Measurements from ENCODE around the gene APPL2. TPM values are rescaled to one million over a fixed set of nuclear protein-coding genes. Genes with fewer than 3 reads are reported as not detected.
"Not testable (repeated sequence)": the region's sequence is repeated elsewhere in the genome, so short reads cannot be mapped to it uniquely, and the experiment has no call there.

The APPL2 gene
- total RNA-seq, 2 experiments from 2014 or later = 21.4 to 21.5 TPM

- no peak overlapping the region for H3K4me3 Mint-ChIP-seq
- no peak for DNase-seq
- no peaks in the 10 kb centered on the region for H3K27me3 Mint-ChIP-seq
- H3K36me3 Mint-ChIP-seq = peaks cover 15% of the 10 kb centered on the region
- H3K9me3 Mint-ChIP-seq = no peaks in the 10 kb centered on the region
- ChIA-PET POLR2A (no interaction called here), CTCF (no interaction called here)
- H3K4me1 Mint-ChIP-seq (ENCODE audit: low read depth) = peaks cover 16% of the 10 kb centered on the region
- intact Hi-C loops (cut with micrococcal nuclease) = no loop called here
- H3K27ac Mint-ChIP-seq = no peak overlapping the region
Observed at GRCh38 chr12:105200385-105200784, 35.6 kb downstream of the APPL2 start.

DNA sequence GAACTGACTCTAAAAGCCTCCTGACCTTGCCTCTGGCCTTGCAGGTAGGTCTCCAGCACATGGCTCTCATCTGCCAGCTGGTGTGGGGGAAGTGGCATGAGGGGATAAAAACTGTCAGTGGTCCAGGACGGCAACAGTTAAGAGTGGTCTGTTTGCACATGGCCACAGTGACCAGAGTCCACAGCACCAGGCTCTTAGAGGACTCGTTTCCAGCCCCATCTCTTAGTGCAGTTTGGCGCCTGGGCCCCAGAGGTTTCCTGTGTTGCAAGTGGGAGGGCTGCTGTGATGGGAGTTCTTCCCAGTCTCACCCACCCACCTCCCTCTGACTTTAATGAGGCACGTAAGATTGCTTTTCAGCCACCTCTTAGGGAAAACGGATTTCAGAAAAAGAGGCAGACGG is 37.0 kb downstream of the APPL2 start:
- DNase-seq = no peak
- ChIA-PET POLR2A (no interaction called here), CTCF (no interaction called here)
- Mint-ChIP-seq H3K27me3 (no peaks in the 10 kb centered on the region), H3K4me3 (no peak overlapping the region), H3K27ac (no peak overlapping the region), H3K4me1 (ENCODE audit: low read depth) (peaks cover 5% of the 10 kb centered on the region), H3K36me3 (peaks cover 16% of the 10 kb centered on the region), H3K9me3 (no peaks in the 10 kb centered on the region)
- intact Hi-C loops (cut with micrococcal nuclease) = no loop called here

DNA sequence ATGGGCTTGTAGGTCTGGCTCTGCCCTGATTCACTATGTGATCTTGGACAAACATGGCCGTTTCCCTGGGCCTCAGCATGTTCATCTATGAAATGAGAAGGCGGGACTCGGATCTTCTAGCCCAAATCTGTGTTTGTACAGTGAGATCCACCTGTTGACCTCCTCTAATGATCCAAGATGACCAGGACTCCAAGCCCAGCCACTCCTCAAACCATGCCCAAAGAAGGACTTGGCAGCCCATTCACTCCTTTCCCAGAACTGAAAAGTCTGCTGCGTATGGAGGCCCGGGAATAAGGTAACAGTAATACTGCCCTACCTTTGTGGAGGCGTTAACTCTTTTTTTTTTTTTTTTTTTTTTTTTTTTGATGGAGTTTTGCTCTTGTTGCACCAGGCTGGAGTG is 39.9 kb downstream of the APPL2 start:
- peaks cover 18% of the 10 kb centered on the region for H3K36me3 Mint-ChIP-seq
- ChIA-PET POLR2A (no interaction called here), CTCF (no interaction called here)
- H3K4me1 Mint-ChIP-seq (ENCODE audit: low read depth) = no peaks in the 10 kb centered on the region
- intact Hi-C loops (cut with micrococcal nuclease) = no loop called here
- no peaks in the 10 kb centered on the region for H3K9me3 Mint-ChIP-seq
- H3K4me3 Mint-ChIP-seq = no peak overlapping the region
- H3K27me3 Mint-ChIP-seq = no peaks in the 10 kb centered on the region
- H3K27ac Mint-ChIP-seq = no peak overlapping the region
- DNase-seq = no peak

DNA sequence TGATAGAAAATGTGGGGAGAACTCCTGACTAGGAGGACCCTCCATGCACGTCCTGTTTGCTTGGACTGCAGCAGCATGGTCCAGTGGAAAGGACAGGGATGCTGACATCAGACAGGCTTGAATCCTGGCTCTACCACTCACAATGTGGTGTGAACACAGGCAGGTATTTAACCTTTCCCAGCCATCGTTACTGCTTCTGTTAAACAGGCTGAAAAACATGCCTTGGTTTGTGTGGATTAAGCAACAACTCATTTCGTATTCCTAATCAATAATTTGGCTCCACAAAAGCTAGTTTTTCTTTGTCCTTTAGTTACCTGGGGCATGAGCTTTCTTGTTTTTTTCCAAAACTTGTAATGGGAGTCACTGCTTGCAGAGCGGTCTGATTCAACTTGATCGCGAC is 41.0 kb downstream of the APPL2 start:
- intact Hi-C loops (cut with micrococcal nuclease) = no loop called here
- H3K27me3 Mint-ChIP-seq = no peaks in the 10 kb centered on the region
- no peak overlapping the region for H3K27ac Mint-ChIP-seq
- DNase-seq = no peak
- no peak overlapping the region for H3K4me3 Mint-ChIP-seq
- H3K4me1 Mint-ChIP-seq (ENCODE audit: low read depth) = no peaks in the 10 kb centered on the region
- POLR2A ChIA-PET = no interaction called here
- H3K9me3 Mint-ChIP-seq = no peaks in the 10 kb centered on the region
- CTCF ChIA-PET = no interaction called here
- H3K36me3 Mint-ChIP-seq = peaks cover 18% of the 10 kb centered on the region

GRCh38 chr12:105192624-105193225 is 43.2 kb downstream of the APPL2 start:
- no peak for DNase-seq
- no peaks in the 10 kb centered on the region for H3K27me3 Mint-ChIP-seq
- H3K36me3 Mint-ChIP-seq = peaks cover 27% of the 10 kb centered on the region
- H3K4me3 Mint-ChIP-seq = no peak overlapping the region
- ChIA-PET POLR2A (no interaction called here), CTCF (no interaction called here)
- intact Hi-C loops (cut with micrococcal nuclease) = no loop called here
- peaks cover 4% of the 10 kb centered on the region for H3K4me1 Mint-ChIP-seq (ENCODE audit: low read depth)
- no peak overlapping the region for H3K27ac Mint-ChIP-seq
- H3K9me3 Mint-ChIP-seq = no peaks in the 10 kb centered on the region

DNA sequence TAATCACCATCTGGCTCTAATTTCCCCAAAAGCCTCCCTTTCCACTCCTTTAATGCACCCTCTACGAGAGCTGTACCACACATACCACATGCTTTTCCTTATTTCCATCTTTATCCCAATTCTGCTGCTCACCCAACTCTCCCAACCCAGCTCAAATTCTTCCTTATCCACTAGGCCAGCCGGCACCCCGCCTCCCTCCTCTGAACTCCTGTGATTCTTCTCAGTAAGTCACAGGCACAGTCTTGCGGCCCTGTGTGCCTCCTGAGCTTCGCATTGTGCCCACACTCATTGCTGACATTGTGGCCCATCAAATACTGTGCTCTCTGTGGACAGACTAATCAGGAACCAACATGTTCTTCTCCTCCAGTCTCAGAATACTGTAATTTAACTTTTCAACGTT is 45.4 kb downstream of the APPL2 start:
- ChIA-PET POLR2A (no interaction called here), CTCF (interaction anchor here (0.7 kb wide), 1 partner anchor 15 kb away, joined by 3 read pairs; no protein-coding TSS in a partner anchor)
- Mint-ChIP-seq H3K4me1 (ENCODE audit: low read depth) (peaks cover 4% of the 10 kb centered on the region), H3K4me3 (no peak overlapping the region), H3K36me3 (peaks cover 30% of the 10 kb centered on the region), H3K9me3 (no peaks in the 10 kb centered on the region), H3K27me3 (no peaks in the 10 kb centered on the region), H3K27ac (no peak overlapping the region)
- intact Hi-C loops (cut with micrococcal nuclease) = no loop called here
- no peak for DNase-seq

- Mint-ChIP-seq H3K4me1 (ENCODE audit: low read depth) (peaks cover 4% of the 10 kb centered on the region), H3K4me3 (no peak overlapping the region), H3K27ac (peak overlapping the region; percentile 11), H3K36me3 (peaks cover 41% of the 10 kb centered on the region), H3K9me3 (no peaks in the 10 kb centered on the region), H3K27me3 (no peaks in the 10 kb centered on the region)
- POLR2A ChIA-PET = no interaction called here
- DNase-seq = no peak
- intact Hi-C loops (cut with micrococcal nuclease) = no loop called here
- CTCF ChIA-PET = no interaction called here
Observed at GRCh38 chr12:105189293-105189692, 46.7 kb downstream of the APPL2 start.

- H3K27ac Mint-ChIP-seq; CTCF ChIA-PET; intact Hi-C loops (cut with micrococcal nuclease); H3K4me1 Mint-ChIP-seq (ENCODE audit: low read depth); H3K27me3 Mint-ChIP-seq; POLR2A ChIA-PET; DNase-seq; H3K4me3 Mint-ChIP-seq: not testable (repeated sequence)
- H3K9me3 Mint-ChIP-seq = peaks cover 24% of the 10 kb centered on the region
- peaks cover 77% of the 10 kb centered on the region for H3K36me3 Mint-ChIP-seq
Observed at GRCh38 chr12:105183976-105184375, 52.0 kb downstream of the APPL2 start.

GRCh38 chr12:105183406-105183805 is 52.6 kb downstream of the APPL2 start:
- H3K27me3 Mint-ChIP-seq; H3K4me1 Mint-ChIP-seq (ENCODE audit: low read depth); POLR2A ChIA-PET; CTCF ChIA-PET; H3K4me3 Mint-ChIP-seq; intact Hi-C loops (cut with micrococcal nuclease); H3K27ac Mint-ChIP-seq; DNase-seq: not testable (repeated sequence)
- Mint-ChIP-seq H3K9me3 (peaks cover 25% of the 10 kb centered on the region), H3K36me3 (peaks cover 74% of the 10 kb centered on the region)

DNA sequence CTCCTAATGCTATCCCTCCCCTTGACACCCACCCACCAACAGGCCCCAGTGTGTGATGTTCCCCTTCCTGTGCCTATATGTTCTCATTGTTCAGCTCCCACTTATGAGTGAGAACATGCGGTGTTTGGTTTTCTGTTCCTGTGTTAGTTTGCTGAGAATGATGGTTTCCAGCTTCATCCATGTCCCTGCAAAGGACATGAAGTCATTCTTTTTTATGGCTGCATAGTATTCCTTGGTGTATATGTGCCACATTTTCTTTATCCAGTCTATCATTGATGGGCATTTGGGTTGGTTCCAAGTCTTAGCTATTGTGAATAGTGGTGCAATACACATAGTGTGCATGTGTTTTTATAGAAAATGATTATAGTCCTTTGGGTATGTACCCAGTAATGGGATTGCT is 56.9 kb downstream of the APPL2 start:
- intact Hi-C loops (cut with micrococcal nuclease) = not testable (repeated sequence)
- H3K36me3 Mint-ChIP-seq = peaks cover 57% of the 10 kb centered on the region

GRCh38 chr12:105177208-105177607 is 58.8 kb downstream of the APPL2 start:
- no peak overlapping the region for H3K27ac Mint-ChIP-seq
- H3K9me3 Mint-ChIP-seq = peaks cover 18% of the 10 kb centered on the region
- H3K27me3 Mint-ChIP-seq = no peaks in the 10 kb centered on the region
- ChIA-PET POLR2A (no interaction called here), CTCF (no interaction called here)
- intact Hi-C loops (cut with micrococcal nuclease) = no loop called here
- peaks cover 43% of the 10 kb centered on the region for H3K36me3 Mint-ChIP-seq
- peaks cover 6% of the 10 kb centered on the region for H3K4me1 Mint-ChIP-seq (ENCODE audit: low read depth)
- DNase-seq = no peak
- H3K4me3 Mint-ChIP-seq = no peak overlapping the region

More for the DNA sequence above, 56.9 kb downstream of the APPL2 start:
- CTCF ChIA-PET; DNase-seq; H3K4me3 Mint-ChIP-seq; H3K27me3 Mint-ChIP-seq; H3K4me1 Mint-ChIP-seq (ENCODE audit: low read depth); H3K27ac Mint-ChIP-seq; POLR2A ChIA-PET: not testable (repeated sequence)
- peaks cover 25% of the 10 kb centered on the region for H3K9me3 Mint-ChIP-seq

DNA sequence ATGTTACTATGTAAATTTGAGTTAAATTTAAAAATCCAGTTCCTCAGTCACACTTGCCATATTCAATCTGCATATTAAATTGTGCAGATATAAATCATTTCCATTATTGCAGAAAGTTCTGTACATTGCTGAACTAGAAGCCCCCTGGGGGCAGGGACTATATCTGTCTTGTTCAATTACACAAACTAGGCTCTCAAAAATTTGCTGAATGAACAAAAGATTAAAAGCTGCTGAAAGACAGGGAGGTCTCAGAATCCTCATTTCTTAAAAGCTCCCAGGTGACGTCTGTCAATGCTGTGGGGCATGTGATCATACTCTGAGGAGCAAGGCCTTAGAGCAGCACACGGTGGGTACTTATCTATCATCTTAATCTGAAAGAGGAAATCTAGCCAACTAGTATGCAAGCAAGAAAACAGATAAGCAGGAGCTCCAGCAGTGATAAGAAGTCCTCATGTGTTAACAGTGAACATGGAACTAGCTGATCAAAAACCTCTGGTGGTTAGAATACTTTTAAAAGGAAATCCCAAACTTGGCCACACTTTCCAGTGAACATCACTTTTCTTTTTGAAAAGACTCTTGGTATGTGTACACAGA is 60.5 kb downstream of the APPL2 start:
- CTCF ChIA-PET = interaction anchor here (0.5 to 1.1 kb wide), 2 partner anchors 11 to 47 kb away, joined by 3 to 4 read pairs; no protein-coding TSS in a partner anchor
- H3K27me3 Mint-ChIP-seq = no peaks in the 10 kb centered on the region
- H3K9me3 Mint-ChIP-seq = peaks cover 12% of the 10 kb centered on the region
- no peak for DNase-seq
- H3K4me3 Mint-ChIP-seq = no peak overlapping the region
- intact Hi-C loops (cut with micrococcal nuclease) = no loop called here
- H3K27ac Mint-ChIP-seq = peak overlapping the region; percentile 9
- POLR2A ChIA-PET = interaction anchor here (0.6 kb wide), 2 partner anchors 206 to 1113 kb away, joined by 3 to 5 read pairs; no protein-coding TSS in a partner anchor
- H3K4me1 Mint-ChIP-seq (ENCODE audit: low read depth) = peaks cover 6% of the 10 kb centered on the region
- H3K36me3 Mint-ChIP-seq = peaks cover 29% of the 10 kb centered on the region

- Mint-ChIP-seq H3K27me3 (no peaks in the 10 kb centered on the region), H3K4me1 (ENCODE audit: low read depth) (peaks cover 6% of the 10 kb centered on the region), H3K36me3 (peaks cover 18% of the 10 kb centered on the region), H3K4me3 (no peak overlapping the region), H3K9me3 (no peaks in the 10 kb centered on the region), H3K27ac (no peak overlapping the region)
- CTCF ChIA-PET = no interaction called here
- no peak for DNase-seq
- intact Hi-C loops (cut with micrococcal nuclease) = no loop called here
- POLR2A ChIA-PET = no interaction called here
Observed at GRCh38 chr12:105171691-105172436, 64.1 kb downstream of the APPL2 start.

Data from activated CD4-positive, alpha-beta memory T cell treated with anti-CD3 and anti-CD28 coated beads for 36 hours (primary cell).